NOMO-1 treated with dmso at 0.1 percent for 144 hours (cell line): ENCODE data around the gene FAM131C.
A peak's percentile ranks its signal among the peaks of the same experiment; 100 is the strongest.
"Not testable (repeated sequence)": the region's sequence is repeated elsewhere in the genome, so short reads cannot be mapped to it uniquely, and the experiment has no call there.

ENCODE experiments used
- DNase-seq: peaks from one replicate; lab custom pipeline; 2025; ENCODE audit not compliant: unreplicated experiment; lab: John Stamatoyannopoulos, UW

Gene FAM131C

DNA sequence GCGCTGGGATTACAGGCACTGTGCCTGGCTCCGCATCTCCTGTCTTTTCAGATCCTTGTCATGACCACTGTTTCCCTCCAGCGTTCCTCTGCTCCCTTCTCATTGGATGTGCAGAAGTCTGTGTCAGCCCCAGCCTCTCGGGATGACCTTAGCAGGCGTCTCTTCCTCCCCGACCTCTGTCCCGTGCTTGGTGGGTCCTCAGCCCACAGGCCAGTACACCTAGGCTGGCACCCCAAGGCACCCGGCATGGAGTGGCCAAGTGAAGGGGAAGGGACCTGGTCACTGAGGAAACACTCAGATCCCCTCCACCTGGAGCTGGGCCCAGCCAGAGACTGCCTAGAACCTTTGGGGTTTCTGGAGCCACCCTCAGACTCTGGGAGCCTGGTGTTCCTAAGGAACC, 32.3 kb downstream of the FAM131C start:
- DNase-seq: no peak

- DNase-seq: not testable (repeated sequence)
Measured at GRCh38 chr1:16039871-16040270, 33.6 kb downstream of the FAM131C start.

- no peak for DNase-seq
Measured at GRCh38 chr1:16038620-16038912, 34.9 kb downstream of the FAM131C start.

- DNase-seq: not testable (repeated sequence)
Measured at GRCh38 chr1:16036461-16036860, 37.0 kb downstream of the FAM131C start.

DNA sequence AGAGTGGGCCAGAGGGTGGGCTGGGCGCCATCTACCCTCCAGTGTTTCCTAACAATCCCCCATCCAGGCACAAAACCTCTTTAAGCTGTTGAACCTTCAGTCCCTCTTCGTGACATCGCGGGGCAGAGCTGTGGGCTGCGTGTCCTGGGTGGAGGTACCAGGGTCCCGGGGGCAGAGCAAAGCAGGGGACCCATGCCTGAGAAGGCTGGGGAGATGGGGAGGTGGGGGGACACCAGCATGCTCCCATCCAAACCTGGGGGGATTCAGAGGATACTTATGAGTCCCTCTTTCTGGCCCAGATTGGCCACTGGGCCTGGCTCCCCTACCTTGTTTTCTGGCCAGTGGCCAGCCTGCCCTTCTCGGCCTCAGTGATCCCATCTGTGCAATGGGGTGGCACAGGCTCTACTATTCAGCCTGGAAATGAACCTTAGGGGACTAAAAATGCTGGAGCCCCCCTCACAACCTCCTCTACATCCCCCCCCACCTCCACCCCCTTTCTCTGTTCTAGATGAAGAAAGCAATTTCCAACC, 40.3 kb downstream of the FAM131C start:
- DNase-seq: not testable (repeated sequence)

DNA sequence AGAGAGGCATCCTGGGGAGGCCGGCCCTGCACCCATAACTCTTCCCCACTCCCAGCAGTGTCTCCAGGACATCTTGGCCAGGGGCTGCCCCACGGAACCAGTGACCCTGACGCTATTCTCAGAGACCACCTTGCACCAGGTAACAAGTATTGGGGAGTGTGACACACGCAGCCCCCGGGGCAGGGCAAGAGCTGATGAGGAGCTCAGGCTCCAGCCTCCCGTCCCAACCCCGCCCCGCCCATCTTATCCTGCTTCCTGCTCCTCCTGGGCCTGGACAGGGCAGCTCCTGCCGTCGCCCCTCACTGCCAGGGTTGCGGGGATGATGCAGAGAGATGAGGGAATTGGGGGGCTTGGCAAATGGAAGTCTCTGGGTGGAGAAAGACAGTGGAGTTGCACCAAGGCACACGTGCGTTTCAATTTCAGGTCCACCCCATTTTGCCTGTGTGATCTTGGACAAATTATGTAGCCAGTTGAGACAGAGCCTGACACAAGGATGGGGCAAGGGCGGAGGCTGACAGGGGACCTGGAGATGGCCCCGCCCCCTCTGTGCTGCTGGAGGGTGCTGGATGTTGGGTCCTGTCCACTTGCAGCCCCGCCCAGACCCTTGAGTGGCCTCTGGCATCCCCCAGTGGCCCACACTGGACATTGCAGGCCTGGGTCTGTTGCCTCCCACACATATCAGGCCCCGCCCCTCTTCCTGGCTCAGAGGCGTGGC, 40.9 kb downstream of the FAM131C start:
- peak; percentile 63 for DNase-seq

DNA sequence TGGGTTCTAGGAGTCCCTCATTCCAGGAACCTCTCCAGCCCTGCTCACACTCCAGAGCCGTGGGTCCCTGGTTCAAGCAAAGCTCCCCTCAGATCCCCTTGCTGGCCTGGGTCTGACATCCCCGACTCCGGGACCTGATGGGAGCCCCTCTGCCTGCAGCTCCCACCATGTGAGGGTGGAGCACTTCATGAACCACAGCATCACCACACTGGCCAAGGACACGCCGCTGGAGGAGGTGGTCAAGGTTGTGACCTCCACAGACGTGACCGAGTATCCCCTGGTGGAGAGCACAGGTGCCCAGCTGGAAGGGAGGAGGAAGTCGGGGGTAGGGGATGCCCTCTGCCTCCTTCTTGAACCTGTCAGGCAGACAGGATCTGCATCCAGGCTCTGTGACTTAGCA, 41.9 kb downstream of the FAM131C start:
- DNase-seq: no peak

DNA sequence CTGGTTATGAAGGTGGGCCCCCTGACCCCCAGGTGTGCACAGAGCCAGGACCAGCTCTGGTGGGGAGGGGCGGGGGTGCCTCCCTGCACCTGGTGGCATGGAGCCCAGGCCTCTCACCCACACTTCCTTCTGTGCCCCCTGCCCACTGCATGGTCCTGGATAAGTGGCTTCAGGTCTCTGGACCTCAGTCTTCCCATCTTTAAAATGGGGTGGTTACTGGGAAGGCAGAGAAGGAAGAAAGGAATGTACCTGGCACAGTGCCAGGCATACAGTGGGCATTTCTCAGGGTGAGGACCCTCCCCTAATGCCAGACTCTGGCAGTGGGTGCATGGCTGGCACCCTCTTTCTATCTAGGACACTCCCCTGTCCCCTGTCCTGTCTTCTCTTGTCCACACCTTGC, 44.2 kb downstream of the FAM131C start:
- no peak for DNase-seq

GRCh38 chr1:16029003-16029268, 44.5 kb downstream of the FAM131C start:
- not testable (repeated sequence) for DNase-seq

DNA sequence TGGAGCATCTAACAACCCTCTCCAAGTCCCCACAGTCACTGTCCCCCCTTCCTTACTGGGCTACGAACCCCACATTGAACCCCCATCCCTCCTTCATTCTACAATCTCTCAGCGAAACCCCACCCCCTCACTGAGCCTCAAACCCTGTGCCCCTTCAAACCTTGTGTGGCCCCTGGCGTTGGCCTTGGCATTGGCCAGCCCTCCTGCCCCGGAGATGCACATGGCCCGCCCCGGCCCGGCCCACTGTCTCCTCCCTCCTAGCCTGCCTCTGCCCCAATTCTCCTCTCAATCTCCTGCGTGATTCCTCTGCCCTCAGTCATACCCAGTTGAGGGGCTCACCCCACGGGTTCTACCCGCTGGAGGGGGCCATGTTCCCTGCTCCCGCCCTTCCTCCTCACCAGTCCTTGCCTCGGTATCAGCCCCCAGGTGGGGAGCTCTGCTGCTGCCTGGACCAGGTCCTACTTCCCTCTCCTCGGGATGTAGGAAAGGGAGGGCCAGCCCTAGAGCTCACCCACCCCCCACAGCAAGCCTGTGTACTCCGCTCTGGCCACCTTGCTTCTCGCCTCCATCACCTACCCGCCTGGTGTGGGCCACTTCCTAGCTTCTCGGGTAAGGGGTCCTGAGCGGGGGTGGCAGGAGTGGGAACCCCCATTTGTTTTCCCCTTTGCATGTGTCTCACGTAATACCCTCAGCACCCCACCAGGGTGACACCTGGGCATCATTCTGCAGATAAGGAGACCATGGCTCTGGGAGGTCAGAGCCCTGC, 45.0 kb downstream of the FAM131C start:
- no peak for DNase-seq

DNA sequence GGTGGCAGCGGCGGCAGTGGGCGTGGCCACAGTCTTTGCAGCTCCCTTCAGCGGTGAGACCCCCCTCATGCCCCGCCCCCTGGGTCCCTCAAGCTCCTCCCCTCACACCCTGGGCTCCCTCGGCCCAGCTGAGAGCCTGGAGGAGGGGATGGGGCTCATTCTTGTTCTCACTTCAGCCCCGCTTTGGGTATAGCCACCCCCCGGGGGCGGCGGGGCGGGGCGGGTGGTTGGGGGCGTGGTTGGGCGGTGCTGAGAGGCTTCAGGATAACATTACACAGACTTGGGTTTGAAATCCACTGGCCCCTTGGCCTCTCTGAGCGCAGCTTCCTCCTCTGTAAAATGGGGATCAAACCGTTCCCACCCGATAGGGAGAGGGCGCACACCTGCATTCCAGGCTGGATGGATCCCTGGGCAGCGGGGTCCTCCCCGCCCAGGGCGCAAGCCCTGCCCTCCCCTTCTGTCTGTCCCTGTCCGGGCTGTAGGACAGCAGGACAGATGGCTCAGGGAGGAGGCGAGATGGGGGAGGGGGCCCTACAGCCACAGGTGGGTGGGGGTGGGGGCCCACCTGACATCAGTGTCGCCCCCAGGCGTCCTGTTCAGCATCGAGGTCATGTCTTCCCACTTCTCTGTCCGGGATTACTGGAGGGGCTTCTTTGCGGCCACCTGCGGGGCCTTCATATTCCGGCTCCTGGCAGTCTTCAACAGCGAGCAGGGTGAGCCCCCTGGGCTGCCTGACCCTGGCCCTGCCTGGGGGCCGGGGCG, 46.5 kb downstream of the FAM131C start:
- DNase-seq: no peak

- not testable (repeated sequence) for DNase-seq
Measured at GRCh38 chr1:16026302-16026701, 47.1 kb downstream of the FAM131C start.

GRCh38 chr1:16023050-16023653, 50.3 kb downstream of the FAM131C start:
- DNase-seq: no peak

DNA sequence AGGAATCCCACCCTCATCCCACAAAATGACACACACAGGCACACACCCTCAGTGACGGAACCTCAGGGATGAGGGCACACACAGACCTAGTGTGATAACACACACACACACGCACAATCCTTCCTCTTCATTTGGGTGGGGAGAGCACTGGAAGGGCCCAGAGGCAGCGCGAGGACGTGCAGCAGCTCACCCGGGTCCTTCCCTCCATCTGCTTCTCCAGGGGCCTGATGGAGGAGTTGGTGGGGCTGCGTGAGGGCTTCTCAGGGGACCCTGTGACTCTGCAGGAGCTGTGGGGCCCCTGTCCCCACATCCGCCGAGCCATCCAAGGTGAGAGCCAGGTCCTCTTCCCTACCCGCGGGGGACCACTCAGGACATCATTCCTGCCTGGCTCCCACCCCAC, 51.1 kb downstream of the FAM131C start:
- no peak for DNase-seq

- DNase-seq: no peak
Measured at GRCh38 chr1:16021681-16022080, 51.8 kb downstream of the FAM131C start, which contains the start of gene CLCNKA. TSS of gene CLCNKA (plus strand) at chr1:16022036. CDS start at chr1:16022620, 584 bp downstream.

GRCh38 chr1:16020878-16021277, 52.6 kb downstream of the FAM131C start:
- not testable (repeated sequence) for DNase-seq

- no peak for DNase-seq
Measured at GRCh38 chr1:16020325-16020724, 53.1 kb downstream of the FAM131C start.

- no peak for DNase-seq
Measured at GRCh38 chr1:16019644-16020277, 53.7 kb downstream of the FAM131C start.

GRCh38 chr1:16018749-16019643, 54.5 kb downstream of the FAM131C start:
- no peak for DNase-seq

- DNase-seq: no peak
Measured at GRCh38 chr1:16018308-16018707, 55.1 kb downstream of the FAM131C start.
